GM18951 (cell line): ENCODE measurements around the gene RBM47.

Source experiments
- POLR2A ChIP-seq: IDR thresholded peaks from 4 replicates; pipeline ENCODE4 v1.6.1; 2011; ENCODE audit warnings: mild to moderate bottlenecking; ENCODE audit not compliant: insufficient read length, insufficient read depth; ENCODE audit errors: extremely low read depth
- in situ Hi-C: fragments of 300-500 bp; cut with MboI; formaldehyde crosslinking; loops from one replicate; pipeline ENCODE4 v1.12.0; 2022; ENCODE audit warnings: low sequenced_read_pairs, mixed read lengths, inconsistent platforms; ENCODE audit not compliant: unreplicated experiment

RBM47 gene

DNA sequence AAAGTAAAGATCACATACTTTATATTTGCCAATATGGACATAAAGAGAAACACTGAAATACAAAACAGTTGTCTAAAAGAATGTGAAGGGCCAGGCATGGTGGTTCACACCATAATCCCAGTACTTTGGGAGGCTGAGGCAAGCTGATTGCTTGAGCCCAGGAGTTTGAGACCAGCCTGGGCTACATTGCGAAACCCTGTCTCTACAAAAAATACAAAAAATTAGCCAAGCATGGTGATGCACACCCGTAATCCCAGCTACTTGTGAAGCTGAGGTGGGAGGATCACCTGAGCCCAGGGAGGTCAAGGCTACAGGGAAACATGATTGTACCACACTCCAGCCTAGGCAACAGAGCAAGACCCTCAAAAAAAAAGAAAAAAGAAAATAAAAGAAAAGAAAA, 11.8 kb downstream of the RBM47 start:
- in situ Hi-C loops, result no loop called here
- no peak for TF ChIP-seq POLR2A

DNA sequence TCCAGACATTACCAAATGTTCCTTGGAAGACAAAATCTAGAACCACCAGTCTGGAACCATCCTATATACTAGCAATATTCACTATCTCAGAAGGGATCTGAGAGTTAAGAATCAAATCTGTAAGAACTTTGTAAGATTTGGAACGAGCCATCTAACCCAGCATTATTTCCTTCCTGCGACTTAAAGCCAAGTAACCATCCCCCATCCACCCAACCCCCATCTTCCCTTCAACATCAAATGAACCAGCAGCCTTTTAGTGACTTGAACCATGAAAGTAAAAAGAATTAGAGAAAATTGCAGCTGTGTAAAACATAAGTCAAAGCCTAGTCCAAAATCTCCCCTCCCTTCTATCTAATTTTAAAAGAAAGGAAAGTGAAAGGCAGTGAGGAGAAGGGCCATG, 15.6 kb downstream of the RBM47 start:
- in situ Hi-C loops, result no loop called here
- no peak for TF ChIP-seq POLR2A

DNA sequence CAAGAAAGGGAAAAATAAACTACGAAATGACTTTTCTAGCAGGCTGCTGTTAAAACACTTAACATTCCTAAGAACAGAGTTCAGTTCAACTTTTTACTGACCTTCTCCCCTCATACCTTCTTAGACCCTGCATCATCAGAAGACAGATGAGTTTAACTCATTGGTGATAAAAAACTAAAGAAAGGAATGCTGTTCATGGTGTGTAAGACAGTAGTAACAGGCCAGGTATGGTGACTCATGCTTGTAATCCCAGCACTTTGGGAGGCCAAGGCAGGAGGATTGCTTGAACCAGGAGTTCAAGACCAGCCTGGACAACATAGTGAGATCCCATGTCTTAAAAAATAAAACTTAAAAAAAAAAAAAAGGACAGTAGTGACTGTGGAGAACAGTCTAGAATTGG, 16.2 kb downstream of the RBM47 start:
- in situ Hi-C loops, result no loop called here
- no peak for TF ChIP-seq POLR2A

DNA sequence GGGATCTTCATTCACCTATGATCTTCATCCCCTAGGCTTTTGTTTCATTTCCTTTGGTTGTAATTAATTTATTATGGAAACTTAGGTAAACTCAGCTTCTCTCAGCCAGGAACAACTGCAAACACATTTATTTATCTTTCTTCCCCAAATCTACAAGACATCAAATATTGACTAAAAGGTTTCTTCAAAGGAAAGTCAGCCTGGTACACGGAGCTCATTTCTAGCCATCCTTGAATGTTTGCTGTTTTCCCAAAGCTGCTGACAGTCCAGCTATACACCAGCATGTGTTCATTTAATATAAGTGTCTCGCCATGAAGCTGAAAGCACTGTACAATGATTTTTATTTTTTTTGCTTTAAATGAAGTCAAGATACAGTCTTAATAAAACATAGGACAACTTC, 16.8 kb downstream of the RBM47 start:
- no peak for TF ChIP-seq POLR2A
- in situ Hi-C loops, result no loop called here

DNA sequence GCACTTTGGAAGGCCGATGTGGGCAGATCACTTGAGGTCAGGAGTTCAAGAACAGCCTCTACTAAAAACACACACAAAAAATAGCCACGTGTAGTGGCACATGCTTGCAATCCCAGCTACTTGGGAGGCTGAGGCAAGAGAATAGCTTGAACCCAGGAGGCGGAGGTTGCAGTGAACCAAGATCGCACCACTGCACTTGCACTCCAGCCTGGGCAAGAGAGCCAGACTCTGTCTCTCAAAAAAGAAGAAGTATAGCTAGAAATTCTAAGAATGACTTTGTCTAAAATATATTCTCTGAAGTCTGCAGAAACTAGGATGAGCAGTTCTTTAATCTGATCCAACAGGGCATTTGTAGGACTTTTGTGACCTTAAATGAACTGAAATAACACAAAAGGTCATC, 17.4 kb downstream of the RBM47 start:
- TF ChIP-seq POLR2A, result no peak
- in situ Hi-C loops, result no loop called here

DNA sequence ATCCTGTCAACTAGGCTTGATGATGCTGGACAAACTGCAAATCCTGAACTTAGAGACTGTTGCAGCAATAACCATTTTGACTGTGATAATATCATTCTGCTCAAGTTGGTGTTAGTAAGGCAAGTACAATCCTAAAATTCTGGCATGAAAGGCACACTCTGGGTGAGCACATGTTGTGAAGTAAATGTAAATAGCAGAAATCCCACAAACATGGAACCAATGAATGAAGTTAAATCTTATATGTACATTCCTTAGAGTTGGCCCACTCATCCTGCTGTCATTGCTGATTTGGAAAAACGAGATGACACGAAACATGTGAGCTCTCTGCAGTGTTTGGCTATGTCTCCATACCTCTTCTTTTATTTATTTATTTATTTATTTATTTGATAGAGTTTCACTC, 21.0 kb downstream of the RBM47 start:
- TF ChIP-seq POLR2A, result no peak
- in situ Hi-C loops, result no loop called here

DNA sequence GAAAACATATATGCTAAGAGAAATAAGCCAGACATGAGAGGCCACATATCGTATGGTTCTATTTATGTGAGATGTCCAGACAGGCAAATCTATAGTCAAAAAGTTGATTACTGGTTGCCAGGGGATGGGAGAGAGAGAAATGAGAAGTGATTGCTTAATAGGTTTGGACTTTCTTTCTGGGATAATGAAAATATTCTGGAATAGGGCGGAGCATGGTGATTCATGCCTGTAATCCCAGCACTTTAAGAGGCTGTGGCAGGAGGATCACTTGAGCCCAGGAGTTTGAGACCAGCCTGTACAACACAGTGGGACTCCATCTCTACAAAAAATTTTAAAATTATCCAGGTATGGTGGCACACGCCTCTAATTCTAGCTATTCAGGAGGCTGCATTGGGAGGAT, 22.4 kb downstream of the RBM47 start:
- in situ Hi-C loops, result no loop called here
- no peak for TF ChIP-seq POLR2A

DNA sequence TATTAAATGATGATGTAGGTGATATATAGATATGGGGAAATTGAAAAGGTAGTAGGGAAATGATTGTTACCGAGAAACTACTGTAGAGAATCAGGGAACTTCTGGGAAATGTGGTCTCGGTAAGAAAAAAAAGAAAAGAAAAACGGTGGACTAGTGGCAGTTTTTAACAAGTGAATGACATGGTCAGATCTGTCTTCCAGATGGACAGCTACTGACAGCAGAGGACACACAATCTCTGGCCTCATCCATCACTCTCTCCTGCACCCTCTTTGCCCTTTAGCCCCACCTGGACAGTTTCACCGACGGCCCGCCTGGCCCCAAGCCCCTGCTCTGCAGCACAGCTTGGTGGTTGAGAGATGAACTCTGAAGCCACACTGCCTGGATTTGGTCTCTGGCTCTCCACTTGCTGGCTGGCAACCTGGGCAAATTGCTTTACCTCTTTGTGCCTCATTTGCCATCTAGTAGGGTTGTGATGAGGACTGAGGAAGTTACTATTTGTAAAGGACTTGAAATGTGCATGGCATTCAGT, 23.4 kb downstream of the RBM47 start:
- in situ Hi-C loops, result no loop called here
- no peak for TF ChIP-seq POLR2A

DNA sequence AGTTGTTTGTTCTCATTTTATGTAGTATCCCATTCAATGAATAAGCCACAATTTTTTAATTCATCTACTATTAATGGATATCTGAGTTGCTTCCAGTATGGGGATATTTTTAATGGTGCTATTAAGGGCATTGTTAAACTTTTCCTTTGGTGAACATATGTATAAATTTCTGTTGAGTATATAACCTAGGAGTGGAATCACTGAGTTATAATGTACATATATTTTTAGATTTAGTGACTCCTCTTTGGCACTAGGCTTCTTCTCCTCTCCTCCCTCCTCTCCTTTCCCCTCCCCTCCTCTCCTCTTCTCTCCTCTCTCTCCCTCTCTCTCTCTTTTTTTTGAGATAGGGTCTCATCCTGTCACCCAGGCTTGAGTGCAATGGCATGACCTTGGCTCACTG, 26.4 kb downstream of the RBM47 start:
- TF ChIP-seq POLR2A, result no peak
- in situ Hi-C loops, result no loop called here

DNA sequence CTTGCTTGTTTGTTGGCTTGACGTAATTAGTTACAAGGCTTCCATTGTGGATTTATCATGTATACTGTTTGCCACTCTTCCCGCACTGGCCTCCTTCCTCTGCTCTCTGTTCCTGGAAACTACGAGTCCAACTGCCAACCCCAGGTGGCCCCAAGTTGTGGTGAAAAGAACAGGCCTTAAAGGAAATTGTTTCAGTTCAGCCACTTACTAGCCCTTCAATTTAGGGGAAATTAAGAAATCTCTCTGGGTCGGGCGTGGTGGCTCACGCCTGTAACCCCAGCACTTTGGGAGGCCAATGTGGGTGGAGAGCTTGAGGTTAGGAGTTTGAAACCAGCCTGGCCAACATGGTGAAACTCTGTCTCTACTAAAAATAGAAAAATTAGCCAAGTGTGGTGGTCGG, 28.0 kb downstream of the RBM47 start:
- TF ChIP-seq POLR2A, result no peak
- in situ Hi-C loops, result no loop called here

DNA sequence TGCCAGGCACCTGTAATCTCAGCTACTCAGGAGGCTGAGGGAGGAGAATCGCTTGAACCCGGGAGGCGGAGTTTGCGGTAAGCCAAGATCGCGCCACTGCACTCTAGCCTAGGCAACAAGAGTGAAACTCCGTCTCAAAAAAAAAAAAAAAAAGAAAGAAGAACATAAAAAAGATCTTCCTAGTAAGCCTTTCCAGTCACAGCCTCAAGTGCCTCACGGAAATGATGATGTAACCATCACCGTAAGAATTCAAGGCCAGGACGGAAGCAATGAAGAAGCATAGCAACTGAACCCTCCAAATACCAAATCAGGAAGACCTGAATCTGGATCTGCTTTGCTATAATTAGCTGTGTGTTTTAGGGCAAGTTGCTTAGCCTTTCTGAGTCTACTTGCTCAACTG, 28.8 kb downstream of the RBM47 start:
- in situ Hi-C loops, result no loop called here
- TF ChIP-seq POLR2A, result no peak

DNA sequence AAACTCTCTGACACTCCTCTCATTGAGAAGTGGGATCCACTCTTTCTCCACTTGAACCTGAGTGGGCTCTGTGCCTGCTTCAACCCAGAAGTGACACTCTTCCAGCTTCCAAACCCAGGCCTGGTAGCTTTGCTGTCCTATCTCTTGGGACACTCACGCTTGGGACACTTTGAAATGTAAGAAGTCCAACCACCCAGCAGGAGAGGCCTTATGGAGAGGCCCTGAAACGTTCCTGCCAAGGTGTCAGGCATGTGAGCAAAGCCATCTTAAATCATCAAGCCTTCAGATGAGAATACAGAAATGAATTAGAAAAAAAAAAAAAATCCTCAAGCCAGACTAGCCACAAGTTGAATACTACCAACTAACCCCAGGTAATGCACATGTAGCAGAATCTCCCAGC, 30.2 kb downstream of the RBM47 start:
- TF ChIP-seq POLR2A, result no peak
- in situ Hi-C loops, result no loop called here

DNA sequence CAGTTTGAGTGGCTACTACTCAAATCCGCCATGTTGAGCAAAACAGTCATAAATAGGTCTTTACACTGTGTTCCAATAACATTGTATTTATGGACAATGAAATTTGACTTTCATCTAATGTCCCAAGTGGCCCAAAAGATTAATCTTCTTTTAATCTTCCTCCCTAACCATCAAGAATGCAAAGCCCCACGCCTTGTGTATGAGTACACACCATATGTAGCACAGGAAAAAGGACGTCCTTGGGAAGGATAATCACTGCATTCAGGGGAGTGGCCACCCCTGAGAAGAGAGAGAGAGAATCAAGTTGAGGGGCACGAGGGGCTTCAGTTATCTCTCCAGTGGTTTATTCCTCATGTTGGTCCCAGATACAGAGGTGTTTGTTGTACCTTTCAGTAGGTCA, 33.1 kb downstream of the RBM47 start:
- in situ Hi-C loops, result no loop called here
- no peak for TF ChIP-seq POLR2A

DNA sequence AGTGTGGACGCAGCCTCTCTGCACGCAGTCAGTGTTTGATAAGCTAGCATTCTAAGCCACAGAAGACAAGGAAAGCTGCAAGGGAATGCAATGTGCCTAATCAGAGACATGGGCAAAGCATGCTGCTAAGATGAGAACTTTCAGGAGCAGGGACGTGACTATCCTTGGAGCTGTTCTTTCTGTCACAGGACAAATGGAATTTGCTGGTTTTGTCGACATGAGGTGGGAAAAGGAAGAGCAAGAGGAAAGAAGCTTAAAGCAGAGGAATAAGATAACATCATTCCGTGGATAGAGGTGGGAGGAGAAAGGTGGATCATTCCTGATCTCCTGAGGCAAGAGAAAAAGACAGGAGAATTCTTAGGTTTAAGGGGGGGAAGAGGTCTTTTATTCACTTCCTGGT, 33.7 kb downstream of the RBM47 start:
- in situ Hi-C loops, result no loop called here
- TF ChIP-seq POLR2A, result no peak
